Glutamatergic neuron (in vitro differentiated cells): ENCODE measurements around the gene WFDC8. TPM values are rescaled to one million over a fixed set of nuclear protein-coding genes. Genes with fewer than 3 reads are reported as not detected.
"Not testable (repeated sequence)": the region's sequence is repeated elsewhere in the genome, so short reads cannot be mapped to it uniquely, and the experiment has no call there.

Experiments
- DNase-seq: peaks from one replicate; pipeline ENCODE4 v3.0.0; 2022
- H3K27ac Mint-ChIP-seq: one replicate; pipeline ENCODE4 v1.8.0; 2020; ENCODE audit warnings: mild to moderate bottlenecking, mixed read lengths, inconsistent platforms; ENCODE audit not compliant: unreplicated experiment
- H3K27me3 Mint-ChIP-seq: one replicate; pipeline ENCODE4 v1.8.0; 2020; ENCODE audit warnings: mild to moderate bottlenecking, moderate library complexity, mixed read lengths, inconsistent platforms; ENCODE audit not compliant: unreplicated experiment
- H3K36me3 Mint-ChIP-seq: one replicate; pipeline ENCODE4 v1.8.0; 2020; ENCODE audit warnings: mild to moderate bottlenecking, mixed read lengths, inconsistent platforms; ENCODE audit not compliant: unreplicated experiment
- H3K4me1 Mint-ChIP-seq: one replicate; pipeline ENCODE4 v1.8.0; 2020; ENCODE audit warnings: mild to moderate bottlenecking, low read depth, mixed read lengths, inconsistent platforms; ENCODE audit not compliant: unreplicated experiment
- H3K4me3 Mint-ChIP-seq: one replicate; pipeline ENCODE4 v1.8.0; 2020; ENCODE audit warnings: mild to moderate bottlenecking, mixed read lengths, inconsistent platforms; ENCODE audit not compliant: unreplicated experiment
- H3K9me3 Mint-ChIP-seq: one replicate; pipeline ENCODE4 v1.8.0; 2020; ENCODE audit warnings: mild to moderate bottlenecking, moderate library complexity, mixed read lengths, inconsistent platforms; ENCODE audit not compliant: unreplicated experiment
- CTCF ChIP-seq: fragments of 200-600 bp; sonication (generic); IDR thresholded peaks from one replicate; pipeline ENCODE4 v1.5.0; 2021; ENCODE audit not compliant: partially characterized antibody, unreplicated experiment
- total RNA-seq: library from RNA; stranded (reverse); fragmentation: NEBNext Ultra II Directional; extraction: Animal tissue kit (Norgen Biotek cat#: 25700); gene quantifications from one replicate; pipeline ENCODE4 v1.2.1, GENCODE V29; 2021; ENCODE audit not compliant: unreplicated experiment

The WFDC8 gene
- total RNA-seq, 1 donor from 2014 or later: not detected

GRCh38 chr20:45589725-45590124 lies 10.6 kb upstream of the WFDC8 start:
- Mint-ChIP-seq H3K9me3 (no peaks in the 10 kb centered on the region), H3K27me3 (peaks cover 2% of the 10 kb centered on the region), H3K27ac (no peak overlapping the region), H3K4me3 (no peak overlapping the region), H3K36me3 (no peaks in the 10 kb centered on the region), H3K4me1 (no peaks in the 10 kb centered on the region)
- no peak for DNase-seq
- no peak for TF ChIP-seq CTCF

- no peaks in the 10 kb centered on the region for H3K36me3 Mint-ChIP-seq
- DNase-seq: no peak
- no peak overlapping the region for H3K27ac Mint-ChIP-seq
- H3K9me3 Mint-ChIP-seq: no peaks in the 10 kb centered on the region
- no peak for TF ChIP-seq CTCF
- no peaks in the 10 kb centered on the region for H3K4me1 Mint-ChIP-seq
- H3K27me3 Mint-ChIP-seq: peaks cover 2% of the 10 kb centered on the region
- no peak overlapping the region for H3K4me3 Mint-ChIP-seq
Measured at GRCh38 chr20:45588800-45589199, 9.7 kb upstream of the WFDC8 start.

GRCh38 chr20:45585986-45586385 lies 6.9 kb upstream of the WFDC8 start:
- H3K9me3 Mint-ChIP-seq, H3K27ac Mint-ChIP-seq, DNase-seq, H3K4me3 Mint-ChIP-seq, H3K36me3 Mint-ChIP-seq, H3K4me1 Mint-ChIP-seq, H3K27me3 Mint-ChIP-seq: not testable (repeated sequence)

GRCh38 chr20:45584294-45584693 lies 5.2 kb upstream of the WFDC8 start:
- not testable (repeated sequence) for H3K36me3 Mint-ChIP-seq

GRCh38 chr20:45583502-45583901 lies 4.4 kb upstream of the WFDC8 start:
- no peak for DNase-seq
- no peak for TF ChIP-seq CTCF

More at GRCh38 chr20:45584294-45584693, 5.2 kb upstream of the WFDC8 start:
- H3K27ac Mint-ChIP-seq, H3K4me3 Mint-ChIP-seq, H3K27me3 Mint-ChIP-seq, DNase-seq, H3K4me1 Mint-ChIP-seq, H3K9me3 Mint-ChIP-seq: not testable (repeated sequence)

GRCh38 chr20:45581702-45582101 lies 2.6 kb upstream of the WFDC8 start:
- no peak overlapping the region for H3K4me3 Mint-ChIP-seq
- no peaks in the 10 kb centered on the region for H3K4me1 Mint-ChIP-seq
- H3K27ac Mint-ChIP-seq: no peak overlapping the region
- DNase-seq: no peak
- H3K9me3 Mint-ChIP-seq: peaks cover 2% of the 10 kb centered on the region
- no peak for TF ChIP-seq CTCF
- H3K27me3 Mint-ChIP-seq: no peaks in the 10 kb centered on the region
- H3K36me3 Mint-ChIP-seq: no peaks in the 10 kb centered on the region

More at GRCh38 chr20:45583502-45583901, 4.4 kb upstream of the WFDC8 start:
- no peak overlapping the region for H3K4me3 Mint-ChIP-seq
- no peaks in the 10 kb centered on the region for H3K36me3 Mint-ChIP-seq
- H3K27me3 Mint-ChIP-seq: no peaks in the 10 kb centered on the region
- peaks cover 2% of the 10 kb centered on the region for H3K9me3 Mint-ChIP-seq
- no peaks in the 10 kb centered on the region for H3K4me1 Mint-ChIP-seq
- H3K27ac Mint-ChIP-seq: no peak overlapping the region
